ENCODE results near the gene HEG1. TPM values are rescaled to one million over a fixed set of nuclear protein-coding genes. Genes with fewer than 3 reads are reported as not detected.

The HEG1 gene
- total and polyA plus RNA-seq, 2 of the 8 experiments (the other 6 are each of a cell fraction or from before 2014, with no cell fraction given) = 5.3 to 9.7 TPM

GRCh38 chr3:125002414-125003368, 53.1 kb downstream of the HEG1 start:
- no peak overlapping the region for H3K27ac ChIP-seq (ENCODE audit: low read depth, low read length)
- H4K91ac ChIP-seq (replicated peaks; ENCODE audit: insufficient read length, low read length) = no peak overlapping the region
- peaks cover 0 to 24% (median 2%) of the 10 kb centered on the region in 4 experiments; a peak in 4 of 8 replicates for H3K36me3 ChIP-seq (ENCODE audit: control insufficient read depth in 2 of 4, insufficient read depth in 4 of 4, low read length in 3 of 4)
- no peak overlapping the region for H3K23ac ChIP-seq (ENCODE audit: insufficient read length)
- FAIRE-seq (no peak), DNase-seq (ENCODE audit: low read depth in 1 of 2, low spot score in 2 of 2) (no peak)
- no peaks in the 10 kb centered on the region for H4K20me1 ChIP-seq (replicated peaks in 1 of 2; ENCODE audit: control insufficient read depth in 1 of 2, insufficient read depth in 2 of 2, low read length in 2 of 2)
- H3K9ac ChIP-seq (replicated peaks in 1 of 4; ENCODE audit: extremely low read depth in 1 of 4, low read depth in 3 of 4, low read length in 3 of 4) = no peak overlapping the region
- no peak overlapping the region for H3K4me3 ChIP-seq (ENCODE audit: extremely low read depth in 1 of 4, insufficient read depth in 2 of 4, low read depth in 3 of 4, low read length in 4 of 4)
- H2AFZ ChIP-seq (ENCODE audit: low read length) = no peak overlapping the region
- no peak overlapping the region for H2BK15ac ChIP-seq (ENCODE audit: low read length)
- no peak overlapping the region for H2BK20ac ChIP-seq (ENCODE audit: low read length)
- H3K56ac ChIP-seq (replicated peaks; ENCODE audit: insufficient read length, low read depth, low read length) = no peak overlapping the region
- no peaks in the 10 kb centered on the region for H3K79me1 ChIP-seq (ENCODE audit: low read depth, low read length)
- no peaks in the 10 kb centered on the region for H3K23me2 ChIP-seq (ENCODE audit: low read depth, low read length)
- H2BK120ac ChIP-seq (replicated peaks; ENCODE audit: low read depth, low read length) = no peak overlapping the region
- no peaks in the 10 kb centered on the region for H3K9me3 ChIP-seq (ENCODE audit: insufficient read depth in 2 of 2, low read depth in 1 of 2, low read length in 1 of 2)
- H3K4me1 ChIP-seq (replicated peaks in 1 of 4; ENCODE audit: control insufficient read depth in 3 of 4, insufficient read depth in 4 of 4, low read length in 3 of 4) = peaks cover 0 to 12% (median 7%) of the 10 kb centered on the region in 4 experiments; a peak in 5 of 7 replicates
- no peak overlapping the region for H3K14ac ChIP-seq (ENCODE audit: insufficient read length)
- WGBS, 2 experiments (ENCODE audit: extremely low coverage in 1 of 2, insufficient coverage in 1 of 2, insufficient read length in 1 of 2, insufficient replicate concordance in 2 of 2, low coverage in 1 of 2, low lambda C conversion rate in 2 of 2, missing lambda C conversion rate in 1 of 2) = 82% methylated on average over 11 of the region's 11 CpGs; no CpG with 5 or more reads in 1 of the 2 experiments
- no peak overlapping the region for H2BK5ac ChIP-seq (ENCODE audit: low read depth, low read length)
- H4K8ac ChIP-seq (ENCODE audit: extremely low read depth, insufficient read depth, low read length) = no peak overlapping the region
- no peak overlapping the region for H4K5ac ChIP-seq (ENCODE audit: insufficient read length, low read depth, low read length)
- no peak overlapping the region for H2AK5ac ChIP-seq (ENCODE audit: low read depth, low read length)
- no peaks in the 10 kb centered on the region for H3K27me3 ChIP-seq (replicated peaks in 1 of 4; ENCODE audit: control insufficient read depth in 3 of 4, extremely low read depth in 1 of 4, insufficient read depth in 3 of 4, low read length in 3 of 4)
- H3K79me2 ChIP-seq (ENCODE audit: control insufficient read depth in 1 of 2, insufficient read depth in 2 of 2, low read length in 2 of 2) = no peaks in the 10 kb centered on the region
- no peak overlapping the region for H3K4me2 ChIP-seq (ENCODE audit: insufficient read depth in 1 of 2, low read depth in 2 of 2, low read length in 2 of 2)
- H2BK12ac ChIP-seq (ENCODE audit: low read depth, low read length) = no peak overlapping the region
- POLR2A ChIA-PET (ENCODE audit: partially characterized antibody) = no interaction called here
- H3K18ac ChIP-seq (ENCODE audit: extremely low read depth, low read length) = no peak overlapping the region
- CTCF ChIA-PET (ENCODE audit: partially characterized antibody) = interaction anchor here (0.9 to 2.2 kb wide), 7 partner anchors 8 to 148 kb away, joined by 3 to 12 read pairs (median 4); no protein-coding TSS in a partner anchor
- H3K4ac ChIP-seq (replicated peaks; ENCODE audit: insufficient read length, low read depth, low read length) = no peak overlapping the region
- TF ChIP-seq RAD21 (IDR thresholded peaks at IDR 0.05 in 1 of 2, conservative IDR thresholded peaks at IDR 0.05 in 1 of 2; ENCODE audit: low read depth in 2 of 2, low read length in 2 of 2) (no peak), CBX5 (IDR thresholded peaks at IDR 0.05; ENCODE audit: low read depth, low read length) (no peak), FOSL1 (IDR thresholded peaks at IDR 0.05; ENCODE audit: insufficient read depth, low read depth, low read length) (no peak)

All from H1 (cell line).